ENCODE data around the gene DAAM1.

DNA sequence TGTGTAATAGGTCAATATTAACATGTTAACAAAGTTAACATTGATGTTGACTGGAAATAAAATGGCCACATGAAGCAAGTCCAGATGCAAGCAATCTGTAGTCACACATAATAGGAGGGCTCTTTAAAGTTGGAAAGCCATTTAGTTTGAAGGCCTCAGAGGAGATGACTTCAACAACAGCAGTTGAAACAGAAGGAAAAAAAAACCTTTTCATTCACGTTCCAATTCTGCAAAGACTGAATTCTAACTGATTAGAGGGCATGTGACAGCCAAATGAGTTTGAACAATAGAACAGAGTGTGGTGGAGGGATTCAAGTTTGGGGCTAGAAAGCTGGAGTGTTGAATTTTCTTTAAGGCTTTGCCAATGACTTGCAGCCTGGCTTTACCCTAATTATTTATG, 41.5 kb upstream of the DAAM1 start:
- no peak for TF ChIP-seq CTCF (conservative IDR thresholded peaks at IDR 0.05; ENCODE audit: low read length)
- TF ChIP-seq EZH2phosphoT487 (IDR thresholded peaks at IDR 0.05; ENCODE audit: borderline replicate concordance, low read depth, low read length), result no peak

Measured in OCI-LY7 (cell line).